T-helper 2 cell treated with Interferon-gamma antibody and Interleukin-4, amounts not matched to agents 100 ng/mL and 5 ng/mL, for 36 hours (primary cell): ENCODE results near the gene ERGIC1. TPM values are rescaled to one million over a fixed set of nuclear protein-coding genes. Genes with fewer than 3 reads are reported as not detected.

Experiments
- intact Hi-C: fragments of 100-400 bp; cut with micrococcal nuclease; formaldehyde crosslinking; loops from one replicate; pipeline ENCODE4 v1.15.1; 2023
- total RNA-seq: library from RNA; stranded (reverse); gene quantifications from 2 replicates; pipeline ENCODE4 v1.2.3, GENCODE V29; 2022

The ERGIC1 gene
- total RNA-seq, 1 donor from 2014 or later, result 41.3 TPM

DNA sequence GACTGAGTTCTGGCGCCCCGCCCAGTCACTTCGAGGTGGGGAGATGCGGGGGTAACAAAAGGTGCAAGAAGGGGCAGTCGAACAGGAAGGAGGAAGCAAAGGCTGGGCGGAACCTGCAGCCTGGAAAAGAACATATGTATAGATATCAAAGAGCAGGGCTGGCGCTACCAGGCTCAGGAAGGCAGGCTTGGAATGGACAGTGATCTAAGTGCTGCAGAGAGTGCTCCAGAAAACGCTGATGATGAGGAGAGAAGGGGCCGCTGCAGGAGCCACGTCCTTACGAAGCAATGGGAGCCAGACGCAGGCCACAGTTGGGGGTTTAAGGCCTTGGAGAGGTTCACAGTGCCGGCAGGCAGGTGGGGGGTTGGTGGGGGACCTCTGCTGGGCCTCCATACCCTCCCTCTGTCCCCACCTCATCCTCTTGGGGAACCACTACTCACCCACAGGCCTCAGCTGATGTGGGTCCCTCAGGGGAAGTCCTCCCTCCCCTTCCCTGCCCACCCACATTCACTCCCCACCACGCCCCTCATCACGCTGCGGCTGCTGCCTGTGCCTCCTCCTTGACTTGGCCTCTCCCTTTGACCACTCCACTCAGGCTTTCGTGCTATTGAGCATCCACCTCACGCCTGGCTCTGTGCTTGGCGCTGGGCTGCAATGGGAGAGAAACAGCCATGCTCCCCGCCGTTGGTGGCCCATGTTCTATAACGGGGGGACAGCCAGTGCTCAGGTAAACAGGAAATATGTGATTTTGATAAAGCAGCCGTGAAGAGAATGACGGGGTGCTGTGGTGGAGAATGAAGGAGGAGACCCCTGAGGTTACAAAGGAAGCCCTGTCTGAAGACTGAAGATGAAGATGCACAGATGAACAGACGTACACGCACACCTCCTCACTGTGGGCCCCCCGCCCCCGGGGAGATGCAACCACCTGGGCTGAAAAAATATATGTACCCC lies 84.6 kb downstream of the ERGIC1 start:
- intact Hi-C loops, result no loop called here

DNA sequence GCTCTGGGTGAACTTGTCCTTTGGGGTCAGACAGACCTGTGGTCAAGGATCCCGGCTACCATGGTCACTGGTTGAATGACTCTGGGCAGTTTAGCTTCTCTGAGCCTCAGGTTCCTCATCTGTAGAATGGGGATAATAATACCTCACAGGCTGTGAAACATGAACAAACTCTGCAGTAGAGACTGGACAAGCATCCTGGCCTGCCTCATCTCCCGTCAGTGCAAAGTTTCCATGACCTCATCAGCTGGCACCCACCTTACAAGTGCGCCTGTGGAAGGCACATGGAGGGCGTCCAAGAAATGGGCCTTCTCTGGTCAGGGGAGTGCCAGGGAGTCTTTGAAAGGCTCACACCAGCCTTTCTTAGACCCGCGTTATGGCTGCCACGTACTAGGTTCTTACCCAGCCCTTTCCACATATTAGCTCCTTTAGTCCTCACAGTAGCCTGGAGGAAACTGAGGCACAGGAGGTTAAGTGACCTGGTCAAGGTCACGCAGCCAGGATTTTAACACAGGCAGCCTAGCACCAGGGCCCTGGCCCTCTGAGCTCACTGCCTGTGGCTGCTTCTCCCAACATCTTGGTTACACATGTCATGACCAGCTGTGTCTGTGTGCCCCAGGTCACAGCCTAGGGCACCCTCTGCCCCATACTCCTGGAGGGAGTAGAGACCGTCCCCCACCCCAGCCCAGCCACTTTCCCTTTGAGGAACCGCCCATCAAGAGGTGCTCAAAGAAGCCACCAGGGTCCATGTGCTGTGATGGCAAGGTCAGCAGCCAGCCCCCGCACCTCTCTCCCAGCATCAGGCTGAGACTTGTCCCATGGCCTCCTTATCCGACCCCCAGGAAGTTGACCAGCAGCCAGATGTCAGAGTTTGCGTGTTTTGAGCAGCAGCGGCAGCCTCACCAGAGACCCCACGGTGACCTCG lies 85.7 kb downstream of the ERGIC1 start:
- intact Hi-C loops, result no loop called here

DNA sequence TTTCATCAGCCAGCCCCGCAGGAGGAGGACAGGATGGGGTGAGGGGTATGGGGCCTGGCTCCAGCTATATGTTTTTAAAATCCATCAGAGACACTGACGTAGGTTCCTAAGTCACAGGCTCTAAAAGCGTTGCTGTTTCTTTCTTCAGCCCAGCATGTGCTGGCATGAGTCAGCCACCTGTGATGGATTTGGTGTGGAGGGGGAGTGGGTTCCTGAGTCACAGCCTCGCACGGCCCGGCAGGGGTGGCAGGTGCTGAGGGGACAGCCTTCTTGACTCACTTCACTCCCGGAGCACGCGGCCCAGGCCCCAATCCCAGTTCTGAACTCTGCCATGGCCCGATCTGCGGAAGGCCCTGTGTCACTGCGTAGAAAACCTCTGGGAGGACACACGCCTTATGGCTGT lies 86.4 kb downstream of the ERGIC1 start:
- intact Hi-C loops, result no loop called here

DNA sequence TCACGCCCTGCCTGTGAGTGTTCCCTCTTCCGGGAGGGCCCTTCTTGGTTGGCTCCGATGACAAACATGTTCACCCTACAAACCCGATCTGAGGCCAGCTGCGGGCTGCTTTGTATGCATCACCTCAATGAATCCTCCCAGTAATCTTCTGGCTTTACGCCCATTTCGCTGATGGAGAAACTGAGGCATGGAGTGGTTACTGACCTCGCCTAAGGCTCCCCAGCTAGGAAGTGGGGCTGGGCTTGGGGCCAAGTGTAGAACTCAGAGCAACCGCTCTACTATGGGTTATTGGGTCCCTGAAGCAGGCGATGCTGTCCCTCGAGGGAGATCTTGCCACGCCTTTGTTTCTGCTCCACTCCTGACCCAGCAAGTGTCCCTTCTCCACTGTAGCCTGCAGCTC lies 86.9 kb downstream of the ERGIC1 start:
- intact Hi-C loops, result no loop called here

DNA sequence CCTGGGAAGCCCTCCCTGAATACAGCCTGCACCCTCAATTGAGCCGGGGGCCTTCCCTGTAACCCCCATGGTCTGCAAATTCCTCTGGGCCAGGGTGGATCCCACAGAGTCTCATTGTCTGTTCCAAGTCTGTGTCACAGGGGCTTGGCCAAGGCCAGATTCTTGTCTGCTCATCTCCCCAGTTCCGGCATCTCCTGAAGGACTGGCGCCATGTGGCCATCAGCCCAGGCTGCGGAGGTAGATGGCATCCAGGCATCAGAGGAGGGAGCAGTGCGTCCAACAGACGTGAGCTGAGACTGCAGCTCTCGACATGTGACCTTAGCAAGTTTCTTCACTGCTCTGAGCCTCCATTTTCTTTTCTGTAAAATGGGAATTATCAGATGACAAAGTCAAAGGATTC lies 87.9 kb downstream of the ERGIC1 start:
- intact Hi-C loops, result no loop called here

DNA sequence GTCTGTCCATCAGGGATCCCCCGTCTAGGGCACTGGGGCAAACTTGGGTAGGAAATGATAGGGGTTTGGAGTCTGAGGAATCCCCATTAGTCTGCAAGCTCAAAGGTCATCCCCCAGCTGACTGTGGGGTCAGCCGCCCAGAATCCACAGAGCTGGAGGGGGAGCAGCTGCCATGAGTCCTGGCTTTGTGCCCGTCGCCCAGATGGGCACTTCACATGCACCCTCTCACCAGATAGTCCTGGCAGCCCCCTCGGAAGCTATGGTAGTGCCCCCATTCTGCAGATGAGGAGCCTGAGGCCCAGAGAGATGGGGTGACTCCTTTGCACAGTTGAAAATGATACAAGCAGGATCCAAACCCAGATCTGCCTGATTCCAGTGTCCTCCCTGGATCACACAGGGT lies 89.5 kb downstream of the ERGIC1 start:
- intact Hi-C loops, result no loop called here

DNA sequence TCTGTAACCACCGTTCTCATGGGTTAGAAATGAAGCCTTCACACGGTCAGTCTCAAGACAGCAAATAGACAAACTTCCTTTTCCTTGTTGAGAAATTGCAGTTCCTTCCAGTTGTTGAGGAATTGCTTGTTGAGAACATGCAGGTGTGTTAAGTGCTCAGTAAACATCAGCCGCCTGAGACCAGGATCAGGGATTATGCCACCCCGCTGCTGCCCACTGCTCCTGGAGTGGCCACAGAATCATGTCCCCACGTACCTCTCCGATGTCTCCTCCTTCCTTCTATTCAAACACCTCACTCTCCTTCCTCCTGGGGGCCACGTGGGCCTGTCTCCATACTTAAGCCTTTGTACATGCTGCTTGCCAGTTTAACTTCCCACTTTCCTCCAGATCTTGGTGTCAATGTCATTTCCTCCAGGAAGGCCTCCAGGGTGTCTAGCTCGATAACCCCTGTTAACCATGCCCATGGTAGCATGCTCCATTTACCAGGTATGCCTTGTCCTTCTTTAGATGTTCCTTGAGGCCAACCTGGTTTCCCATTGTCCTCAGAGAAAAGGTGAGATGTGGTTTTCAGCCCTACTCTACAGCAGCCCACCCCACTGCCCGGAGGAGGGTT lies 91.4 kb downstream of the ERGIC1 start:
- intact Hi-C loops, result no loop called here

DNA sequence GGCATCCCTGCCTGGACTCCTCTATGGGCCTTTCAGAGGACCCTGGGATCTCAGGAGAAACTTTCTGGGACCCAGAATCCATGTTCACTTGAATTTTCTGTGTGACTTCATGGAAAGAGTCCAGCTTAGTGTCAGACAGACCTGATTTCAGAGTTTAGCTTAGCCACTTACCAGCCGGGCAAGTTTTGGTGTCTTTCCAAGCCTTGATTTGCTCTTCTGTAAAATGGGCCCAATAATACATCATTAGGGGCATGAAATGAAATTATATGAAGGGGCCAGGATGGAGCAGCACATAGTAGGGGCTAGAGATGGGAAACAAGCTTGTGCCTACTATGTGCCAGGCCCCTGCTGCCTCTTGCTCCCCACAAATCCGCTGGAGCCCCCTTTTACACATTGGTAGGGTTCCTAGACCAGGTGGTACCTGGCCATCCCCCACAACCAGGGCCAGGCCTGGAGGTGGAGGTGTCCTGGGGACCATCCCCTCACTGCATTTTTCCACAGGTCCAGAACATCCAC lies 92.0 kb downstream of the ERGIC1 start:
- intact Hi-C loops, result no loop called here

DNA sequence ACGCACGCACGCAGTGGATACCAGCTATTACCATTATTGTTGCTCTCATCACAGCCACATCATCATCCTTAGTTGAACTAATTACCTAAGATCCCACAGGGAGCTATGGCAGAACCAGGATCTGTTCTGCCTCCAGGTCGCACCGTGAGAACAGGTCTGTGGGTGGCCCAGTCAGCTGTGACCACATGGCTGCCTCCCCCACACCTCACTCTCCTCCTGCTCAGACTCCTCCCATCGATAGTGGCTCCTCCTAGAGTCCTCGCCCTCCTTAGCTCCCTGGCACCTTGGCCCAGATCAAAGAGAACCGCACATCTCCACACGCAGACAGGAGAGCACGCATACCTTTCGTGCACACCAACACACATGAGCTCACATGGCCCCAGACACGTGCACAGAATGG lies 92.7 kb downstream of the ERGIC1 start:
- intact Hi-C loops, result no loop called here

DNA sequence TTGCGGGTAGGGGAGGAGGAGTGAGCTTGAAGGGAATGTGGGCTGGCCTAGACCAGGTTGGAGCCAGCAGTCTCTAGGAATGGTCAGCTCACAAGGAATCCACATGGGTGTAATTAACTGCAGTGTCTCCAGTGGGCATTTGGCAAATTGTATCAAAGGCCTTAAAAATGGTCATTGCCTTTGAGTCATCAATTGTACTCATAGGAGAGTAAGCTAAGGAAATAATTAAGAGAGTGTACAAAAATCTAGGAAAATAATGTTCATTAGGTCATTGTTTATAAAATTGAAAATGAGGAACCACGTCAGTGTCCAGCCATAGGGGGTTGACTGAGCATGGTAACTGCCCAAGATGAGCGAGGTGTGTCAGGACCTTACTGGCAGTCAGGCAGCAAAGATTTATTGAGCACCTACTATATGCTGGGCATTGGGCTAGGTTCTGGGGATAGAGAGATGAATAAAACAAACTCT lies 95.4 kb downstream of the ERGIC1 start:
- intact Hi-C loops, result no loop called here

DNA sequence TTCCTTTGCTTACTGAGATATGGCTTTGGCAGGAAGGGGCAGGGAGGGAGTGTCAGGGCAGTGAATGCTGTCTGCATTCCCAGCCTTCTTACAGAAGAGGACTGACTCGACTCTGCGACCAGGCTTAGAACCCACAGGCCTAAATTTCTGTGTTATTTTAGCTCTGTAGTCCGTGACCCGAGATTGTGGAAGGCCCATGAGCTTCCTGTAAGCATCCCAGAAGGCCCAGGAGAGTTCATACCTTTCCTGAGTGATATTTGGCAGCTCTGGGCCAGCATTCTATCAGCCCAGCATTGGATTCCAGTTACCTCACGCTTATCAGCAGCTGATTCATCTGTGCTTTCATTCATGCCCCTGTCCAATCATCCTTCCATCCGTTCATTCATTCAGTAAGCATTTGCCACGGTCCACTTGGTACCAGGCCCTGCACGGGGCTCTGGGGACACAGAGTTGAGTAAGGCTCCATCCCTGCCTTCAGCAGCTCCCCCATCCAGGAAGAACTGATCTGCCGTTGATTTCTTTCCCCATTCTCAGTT lies 97.0 kb downstream of the ERGIC1 start:
- intact Hi-C loops, result no loop called here

DNA sequence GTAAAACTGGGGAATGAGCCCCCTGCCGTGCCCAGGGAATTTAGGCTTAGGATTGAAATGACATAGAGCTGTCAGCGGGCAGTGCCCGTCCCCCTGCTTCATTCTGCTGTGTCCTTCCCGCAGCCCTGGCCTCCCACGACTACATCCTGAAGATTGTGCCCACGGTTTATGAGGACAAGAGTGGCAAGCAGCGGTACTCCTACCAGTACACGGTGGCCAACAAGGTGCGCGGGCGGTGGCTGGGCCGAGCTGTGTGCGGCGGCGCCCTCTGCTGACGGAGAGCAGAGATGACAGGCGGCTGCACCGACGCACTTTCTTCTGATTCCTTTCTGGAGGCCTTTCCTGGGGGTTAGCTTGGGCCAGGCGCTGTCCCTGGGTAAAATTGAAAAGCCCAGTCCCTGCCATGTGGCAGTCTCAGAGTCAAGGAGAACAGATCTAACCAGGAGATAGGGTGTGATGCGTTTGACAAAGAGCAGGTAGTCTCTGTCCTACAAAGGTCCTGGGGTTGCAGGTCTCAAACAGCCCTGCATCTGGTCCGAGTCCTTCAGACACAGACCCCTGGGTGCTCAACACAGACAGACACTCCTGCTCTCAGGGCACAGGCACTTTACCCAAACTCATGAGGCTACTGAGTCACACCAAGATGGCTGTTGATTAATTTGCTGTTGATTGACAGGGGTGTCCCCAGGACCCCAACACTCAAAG lies 98.4 kb downstream of the ERGIC1 start:
- intact Hi-C loops, result loop anchor here (1.0 to 2.0 kb wide), 3 partner anchors 162 to 219 kb away; partner anchors contain the start of gene DUSP1

DNA sequence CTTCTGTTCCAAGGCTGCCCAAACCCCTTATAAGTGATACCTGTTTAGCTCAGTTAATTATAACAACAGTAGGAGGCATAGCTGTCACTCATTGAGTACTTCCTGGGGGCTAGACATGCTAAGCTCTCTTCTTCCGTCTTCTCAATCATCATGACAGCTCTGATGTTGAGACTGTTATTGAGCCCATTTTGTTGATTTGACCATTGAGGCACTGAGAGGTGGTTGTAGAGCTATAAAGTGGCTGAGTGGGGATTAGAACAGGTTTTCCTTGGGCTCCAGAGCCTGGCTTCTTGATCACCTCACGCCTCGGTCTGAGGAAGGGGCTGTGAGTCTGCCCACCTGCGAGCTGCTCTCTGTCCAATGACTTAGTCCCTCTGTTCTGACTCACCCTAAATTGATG lies 99.2 kb downstream of the ERGIC1 start:
- intact Hi-C loops, result loop anchor here (2.0 kb wide), 1 partner anchor 162 kb away; the partner anchor contains the start of gene DUSP1

DNA sequence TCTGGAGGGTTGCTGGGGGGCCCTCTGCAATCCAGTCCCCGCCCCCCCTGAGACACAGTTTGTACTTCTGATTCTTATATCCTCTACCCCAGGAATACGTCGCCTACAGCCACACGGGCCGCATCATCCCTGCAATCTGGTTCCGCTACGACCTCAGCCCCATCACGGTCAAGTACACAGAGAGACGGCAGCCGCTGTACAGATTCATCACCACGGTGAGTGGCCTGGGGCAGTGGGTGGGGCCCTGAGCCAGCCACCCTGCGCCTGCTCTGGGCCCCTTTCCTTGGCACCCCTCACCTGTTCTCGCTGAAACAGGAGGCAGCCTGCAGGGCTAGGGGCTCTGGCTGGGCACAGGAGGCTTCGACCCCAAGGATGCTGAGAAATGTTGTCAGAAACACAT lies 101.0 kb downstream of the ERGIC1 start:
- intact Hi-C loops, result no loop called here

DNA sequence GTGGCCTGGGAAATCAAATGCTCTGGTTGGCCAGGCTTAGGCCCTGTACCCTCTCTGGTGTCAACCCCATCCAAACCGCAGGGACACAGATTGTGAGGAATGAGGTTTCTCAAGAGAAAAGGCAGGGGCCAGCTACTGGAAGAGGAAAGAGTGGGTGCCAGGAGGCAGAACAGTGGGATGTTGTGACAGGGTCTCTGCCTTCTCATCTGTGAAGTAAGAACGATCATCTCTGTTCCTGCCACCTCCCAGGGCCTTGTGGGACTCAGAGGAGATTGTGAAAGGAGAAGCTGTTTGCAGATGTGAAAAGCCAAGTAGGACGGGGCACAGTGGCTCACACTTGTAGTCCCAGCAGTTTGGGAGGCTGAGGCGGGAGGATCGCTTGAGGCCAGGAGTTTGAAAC lies 102.3 kb downstream of the ERGIC1 start:
- intact Hi-C loops, result no loop called here

DNA sequence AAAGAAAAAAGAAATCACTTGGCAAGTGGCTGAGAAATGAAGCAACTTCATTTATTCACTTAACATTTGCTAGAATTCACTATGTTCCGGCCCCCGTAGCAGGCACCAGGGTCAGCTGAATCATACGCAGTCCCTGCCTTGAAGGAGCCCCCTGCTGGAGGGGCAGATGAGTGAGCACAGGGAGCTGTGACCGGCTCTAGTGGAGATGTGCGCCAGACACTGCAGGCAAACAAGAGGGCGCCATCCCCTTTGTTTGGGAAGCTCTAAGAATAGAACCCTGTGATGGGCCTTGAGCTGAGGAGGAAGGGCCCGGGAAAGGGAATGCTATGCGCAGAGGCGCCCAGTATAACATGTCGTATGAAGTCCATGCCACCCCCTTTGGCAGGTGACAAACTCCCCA lies 105.0 kb downstream of the ERGIC1 start:
- intact Hi-C loops, result no loop called here

DNA sequence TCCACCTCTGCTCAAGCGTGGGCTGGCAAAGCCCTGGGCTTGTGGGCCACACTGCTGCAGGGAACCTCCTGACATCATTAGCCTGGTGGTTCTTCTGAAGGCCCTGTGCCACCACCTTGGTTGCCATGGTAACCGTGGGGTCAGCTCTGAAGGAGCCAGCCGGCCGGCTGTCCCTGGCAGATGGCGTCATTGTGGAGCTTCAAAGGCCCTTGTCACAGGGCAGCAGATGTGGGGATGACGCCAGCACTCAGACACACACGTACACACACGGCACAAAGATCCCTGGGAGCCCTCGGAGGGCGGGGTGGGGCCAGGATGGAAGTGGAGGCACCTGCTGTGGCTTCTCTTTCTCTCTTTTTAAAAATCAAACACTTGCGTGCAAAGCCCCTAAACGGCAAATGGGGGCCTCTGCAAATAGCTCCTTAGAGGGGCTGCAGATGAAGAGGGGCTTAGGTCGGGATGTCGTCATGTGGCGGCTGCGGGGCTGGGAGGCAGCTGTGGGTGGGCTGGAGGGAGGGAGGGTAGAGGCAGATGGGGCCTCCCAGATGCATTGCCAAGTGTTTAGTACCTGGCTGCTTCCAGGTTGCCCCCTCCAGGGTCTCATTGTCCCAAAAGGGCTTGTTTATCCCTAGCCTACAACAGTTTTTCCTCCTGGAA lies 105.7 kb downstream of the ERGIC1 start:
- intact Hi-C loops, result no loop called here

DNA sequence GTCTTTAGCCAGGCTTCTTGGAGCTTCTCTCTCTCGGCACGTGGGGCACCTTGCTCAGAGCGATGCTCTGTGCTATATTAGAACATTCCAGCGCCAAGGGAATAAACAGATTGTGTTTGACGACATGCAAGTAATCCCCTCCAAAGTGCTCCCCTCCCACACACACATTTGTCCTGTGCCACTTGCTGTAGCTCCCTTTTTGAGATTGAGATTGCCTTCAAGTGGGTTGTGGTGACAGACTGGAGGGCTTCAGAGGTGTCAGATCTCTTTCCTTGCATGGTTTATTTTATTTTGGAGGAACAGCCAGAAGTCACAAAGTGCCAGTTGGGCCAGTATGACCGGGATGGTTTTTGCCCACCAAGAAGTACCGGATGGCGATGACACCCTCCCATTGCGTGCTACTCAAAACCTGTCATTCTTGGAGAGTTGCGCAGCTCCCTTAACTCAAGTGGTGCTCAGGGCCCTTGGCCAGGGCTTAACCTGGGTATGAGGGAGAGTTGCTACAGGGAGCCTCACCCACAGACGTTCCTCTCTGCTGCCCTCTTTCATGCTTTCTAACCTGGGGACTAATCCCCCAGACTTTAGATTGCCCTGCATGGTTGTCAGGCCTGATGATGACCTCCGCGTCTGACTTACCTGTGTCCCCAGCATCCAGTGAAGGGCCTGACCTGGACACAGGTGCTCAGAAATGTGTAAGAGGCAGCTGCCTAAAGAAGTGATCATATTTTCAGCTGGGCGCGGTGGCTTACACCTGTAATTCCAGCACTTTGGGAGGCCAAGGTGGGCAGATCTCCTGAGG lies 106.4 kb downstream of the ERGIC1 start:
- intact Hi-C loops, result no loop called here

DNA sequence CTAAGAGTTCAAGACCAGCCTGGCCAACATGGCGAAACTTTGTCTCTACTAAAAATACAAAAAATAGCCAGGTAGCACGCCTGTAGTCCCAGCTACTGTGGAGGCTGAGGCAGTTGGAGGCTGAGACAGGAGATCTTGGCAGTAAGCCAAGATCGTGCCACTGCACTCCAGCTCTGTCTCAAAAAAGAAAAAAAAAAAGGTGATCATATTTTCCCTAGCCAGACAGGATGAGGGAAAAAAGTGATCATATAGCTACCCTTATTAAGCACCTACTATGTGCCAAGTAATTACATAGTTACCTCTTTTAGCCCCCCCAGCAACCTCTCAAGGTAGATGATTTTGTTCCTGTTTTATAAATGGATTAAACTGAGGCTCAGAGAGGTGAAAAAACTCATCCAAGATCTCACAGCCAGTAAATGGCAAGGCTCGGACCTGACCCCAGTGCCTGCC lies 107.0 kb downstream of the ERGIC1 start:
- intact Hi-C loops, result no loop called here
